Measurements from ENCODE around the gene CCNY. TPM values are rescaled to one million over a fixed set of nuclear protein-coding genes. Genes with fewer than 3 reads are reported as not detected.

The CCNY gene
- total and polyA plus RNA-seq, 2 donors (not counting 1 experiment from before 2014, with no cell fraction given): 34.1 to 64.9 TPM

GRCh38 chr10:35342183-35342753 lies 6.0 kb downstream of the CCNY start:
- intact Hi-C loops (cut with micrococcal nuclease): no loop called here
- DNase-seq (no peak), ATAC-seq (ENCODE audit: low read depth) (no peak)
- H3K4me1 ChIP-seq (ENCODE audit: control insufficient read depth in 2 of 2, insufficient read depth in 2 of 2, low read length in 2 of 2): peaks cover 35 to 38% of the 10 kb centered on the region in 2 donors
- Mint-ChIP-seq H3K4me1 (peaks cover 67% of the 10 kb centered on the region), H3K27me3 (no peaks in the 10 kb centered on the region), H3K27ac (no peak overlapping the region), H3K4me3 (no peak overlapping the region), H3K9me3 (ENCODE audit: insufficient read depth) (no peaks in the 10 kb centered on the region)
- peak overlapping the region; percentile 6 to 78 for H3K27ac ChIP-seq (ENCODE audit: low read length in 2 of 2)
- H4K20me1 ChIP-seq (ENCODE audit: control insufficient read depth, insufficient read depth, low read length, poor library complexity, severe bottlenecking): peaks cover 52% of the 10 kb centered on the region
- H3K4me3 ChIP-seq (ENCODE audit: control extremely low read depth in 1 of 5, extremely low read depth in 1 of 5, insufficient read depth in 1 of 5, low read depth in 2 of 5, low read length in 4 of 5): no peak overlapping the region
- POLR2A ChIA-PET: no interaction called here
- no peaks in the 10 kb centered on the region for H3K9me3 ChIP-seq (ENCODE audit: control extremely low read depth in 1 of 3, control insufficient read depth in 2 of 3, insufficient read depth in 1 of 3, low read length in 2 of 3)
- H3K27me3 ChIP-seq (replicated peaks in 1 of 4; ENCODE audit: control extremely low read depth in 1 of 4, control insufficient read depth in 3 of 4, insufficient read depth in 4 of 4, low read length in 3 of 4): no peaks in the 10 kb centered on the region
- peaks cover 0 to 4% of the 10 kb centered on the region in 2 experiments for H3K36me3 ChIP-seq (replicated peaks in 1 of 2; ENCODE audit: control extremely low read depth in 1 of 2, control insufficient read depth in 1 of 2, extremely low read depth in 1 of 2, insufficient read depth in 2 of 2, low read length in 1 of 2)
- H3K9ac ChIP-seq (ENCODE audit: low read length): no peak overlapping the region
- peak overlapping the region; percentile 47 for H3K4me2 ChIP-seq (replicated peaks; ENCODE audit: low read depth, low read length, poor library complexity, severe bottlenecking)
- H2AFZ ChIP-seq (ENCODE audit: insufficient read depth, low read depth, low read length, poor library complexity, severe bottlenecking): no peak overlapping the region
- H3K79me2 ChIP-seq (ENCODE audit: control insufficient read depth, insufficient read depth, low read length): peaks cover 76% of the 10 kb centered on the region
- no peak for TF ChIP-seq CTCF (IDR thresholded peaks at IDR 0.05)
- no peak for TF ChIP-seq EZH2 (IDR thresholded peaks at IDR 0.05; ENCODE audit: borderline replicate concordance, insufficient read depth, low read depth, low read length, poor library complexity, severe bottlenecking)
- CTCF ChIA-PET: interaction anchor here (1.3 kb wide), 1 partner anchor 220 kb away, joined by 3 read pairs; no protein-coding TSS in a partner anchor
- no CpG with 5 or more reads among the region's 5 CpGs for WGBS (ENCODE audit: insufficient coverage)

GRCh38 chr10:35343739-35344138 lies 7.4 kb downstream of the CCNY start:
- ATAC-seq (ENCODE audit: low read depth): no peak
- peaks cover 82% of the 10 kb centered on the region for H3K79me2 ChIP-seq (ENCODE audit: control insufficient read depth, insufficient read depth, low read length)
- no peak for TF ChIP-seq CTCF (IDR thresholded peaks at IDR 0.05)
- no peak for TF ChIP-seq EZH2 (IDR thresholded peaks at IDR 0.05; ENCODE audit: borderline replicate concordance, insufficient read depth, low read depth, low read length, poor library complexity, severe bottlenecking)
- no peaks in the 10 kb centered on the region for H3K9me3 Mint-ChIP-seq (ENCODE audit: insufficient read depth)
- H3K9ac ChIP-seq (ENCODE audit: low read length): no peak overlapping the region
- H3K4me1 Mint-ChIP-seq: peaks cover 69% of the 10 kb centered on the region
- peak overlapping the region; percentile 35 for H3K27ac Mint-ChIP-seq
- intact Hi-C loops (cut with micrococcal nuclease): no loop called here
- POLR2A ChIA-PET: no interaction called here
- H3K4me2 ChIP-seq (replicated peaks; ENCODE audit: low read depth, low read length, poor library complexity, severe bottlenecking): no peak overlapping the region
- no peaks in the 10 kb centered on the region for H3K27me3 ChIP-seq (replicated peaks in 1 of 4; ENCODE audit: control extremely low read depth in 1 of 4, control insufficient read depth in 3 of 4, insufficient read depth in 4 of 4, low read length in 3 of 4)
- H3K4me3 ChIP-seq (ENCODE audit: control extremely low read depth in 1 of 5, extremely low read depth in 1 of 5, insufficient read depth in 1 of 5, low read depth in 2 of 5, low read length in 4 of 5): no peak overlapping the region
- H2AFZ ChIP-seq (ENCODE audit: insufficient read depth, low read depth, low read length, poor library complexity, severe bottlenecking): no peak overlapping the region
- no peak overlapping the region for H3K4me3 Mint-ChIP-seq
- no peaks in the 10 kb centered on the region for H3K27me3 Mint-ChIP-seq
- peaks cover 65% of the 10 kb centered on the region for H4K20me1 ChIP-seq (ENCODE audit: control insufficient read depth, insufficient read depth, low read length, poor library complexity, severe bottlenecking)
- no peaks in the 10 kb centered on the region for H3K9me3 ChIP-seq (ENCODE audit: control extremely low read depth in 1 of 3, control insufficient read depth in 2 of 3, insufficient read depth in 1 of 3, low read length in 2 of 3)
- H3K27ac ChIP-seq (ENCODE audit: low read length in 2 of 2): no peak overlapping the region
- DNase-seq: no peak
- CTCF ChIA-PET: no interaction called here
- peaks cover 0 to 4% of the 10 kb centered on the region in 2 experiments for H3K36me3 ChIP-seq (replicated peaks in 1 of 2; ENCODE audit: control extremely low read depth in 1 of 2, control insufficient read depth in 1 of 2, extremely low read depth in 1 of 2, insufficient read depth in 2 of 2, low read length in 1 of 2)
- peaks cover 24% of the 10 kb centered on the region in 2 donors for H3K4me1 ChIP-seq (ENCODE audit: control insufficient read depth in 2 of 2, insufficient read depth in 2 of 2, low read length in 2 of 2)
